HG02759 (cell line): Measurements from ENCODE around the gene RGMA.

Experiments
- ATAC-seq: cut with Tn5 transposase; IDR thresholded peaks from one replicate; pipeline ENCODE4 v1.9.1; 2021; ENCODE audit warnings: mild to moderate bottlenecking, moderate library complexity; ENCODE audit not compliant: unreplicated experiment

The RGMA gene

DNA sequence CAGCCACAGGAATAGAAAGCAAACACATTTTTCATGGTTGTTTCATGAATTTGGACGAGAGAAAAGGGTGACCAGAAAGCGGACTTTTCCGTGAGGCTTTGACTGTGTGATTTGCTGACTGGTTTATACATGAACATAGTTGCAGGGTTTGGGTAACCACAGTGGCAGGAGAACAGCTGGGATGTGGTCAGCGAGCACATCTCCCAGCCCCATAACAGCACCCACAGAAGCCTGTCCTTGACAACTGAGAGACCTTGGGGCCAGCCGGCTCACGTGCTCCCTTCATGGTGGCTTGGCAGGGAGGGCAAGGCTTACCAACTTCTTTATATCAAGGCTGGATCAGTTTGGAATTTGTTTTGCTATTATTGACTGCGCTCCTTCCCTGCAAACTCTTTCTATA is 13.2 kb upstream of the RGMA start:
- ATAC-seq = no peak

DNA sequence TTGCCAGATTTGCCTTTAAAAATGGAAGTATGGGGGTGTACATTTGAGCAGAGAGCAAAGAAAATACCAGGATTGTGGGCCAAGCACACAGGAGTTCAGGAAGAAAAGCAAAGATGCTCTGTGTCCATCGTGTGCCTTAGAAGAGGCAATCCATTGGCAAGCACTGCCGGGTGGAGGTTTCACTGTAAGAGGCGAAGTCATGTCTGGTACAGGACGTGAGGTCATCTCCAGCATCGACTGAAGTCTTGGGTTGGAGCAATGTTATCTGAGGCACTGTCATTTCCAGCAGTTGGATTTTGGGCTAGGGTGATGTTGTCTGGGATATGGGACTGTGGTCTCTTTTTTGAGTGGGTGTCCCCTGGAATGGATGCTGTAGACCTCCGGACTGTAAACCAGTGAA is 4.8 kb upstream of the RGMA start:
- ATAC-seq = no peak

DNA sequence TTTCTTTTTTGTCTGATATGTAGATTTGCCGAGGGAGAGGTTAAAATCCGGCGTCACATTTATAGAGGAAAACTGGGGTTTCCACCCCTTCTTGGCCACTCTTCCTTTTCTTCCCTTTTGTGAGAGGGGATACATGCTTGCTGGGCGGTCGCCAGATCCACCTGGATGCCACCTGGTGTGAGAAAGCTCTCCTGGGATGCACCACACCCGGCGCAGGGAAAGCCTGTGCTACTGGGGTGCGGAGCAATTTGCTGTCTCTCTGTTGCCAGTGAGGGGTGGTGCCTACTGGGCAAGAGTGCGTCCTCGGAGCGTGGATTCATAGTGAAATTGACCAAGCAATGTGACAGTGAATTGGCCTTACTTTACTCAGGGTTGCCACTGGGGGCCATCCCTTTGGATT is 2.5 kb upstream of the RGMA start:
- ATAC-seq = no peak

DNA sequence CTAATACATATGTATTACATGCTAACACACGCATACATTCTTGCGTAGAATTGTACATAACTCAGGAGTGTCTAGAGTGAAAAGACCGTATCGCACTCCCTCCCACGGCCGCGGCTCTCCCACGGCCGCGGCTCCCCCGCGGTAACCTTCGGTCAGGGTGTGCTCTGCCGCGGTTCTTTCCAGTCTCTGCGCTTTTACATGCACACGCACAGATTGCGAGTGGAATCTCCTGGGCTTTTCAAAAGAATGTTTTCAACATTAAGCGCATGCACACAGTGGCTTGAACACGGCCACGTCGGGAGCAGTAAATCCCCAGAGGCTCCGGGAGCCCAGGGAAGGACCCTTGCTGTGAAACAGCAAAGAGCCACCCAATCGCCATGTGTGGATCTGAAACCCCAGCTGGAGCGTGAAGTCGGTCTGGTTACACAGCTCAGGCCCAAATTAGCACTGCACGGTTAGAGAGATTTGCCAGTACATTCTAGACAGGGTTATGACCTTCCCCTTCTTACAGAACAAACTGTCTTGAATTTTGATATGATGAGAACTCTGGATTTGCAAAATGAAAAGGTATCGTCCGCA is 805 bp upstream of the RGMA start:
- no peak for ATAC-seq

DNA sequence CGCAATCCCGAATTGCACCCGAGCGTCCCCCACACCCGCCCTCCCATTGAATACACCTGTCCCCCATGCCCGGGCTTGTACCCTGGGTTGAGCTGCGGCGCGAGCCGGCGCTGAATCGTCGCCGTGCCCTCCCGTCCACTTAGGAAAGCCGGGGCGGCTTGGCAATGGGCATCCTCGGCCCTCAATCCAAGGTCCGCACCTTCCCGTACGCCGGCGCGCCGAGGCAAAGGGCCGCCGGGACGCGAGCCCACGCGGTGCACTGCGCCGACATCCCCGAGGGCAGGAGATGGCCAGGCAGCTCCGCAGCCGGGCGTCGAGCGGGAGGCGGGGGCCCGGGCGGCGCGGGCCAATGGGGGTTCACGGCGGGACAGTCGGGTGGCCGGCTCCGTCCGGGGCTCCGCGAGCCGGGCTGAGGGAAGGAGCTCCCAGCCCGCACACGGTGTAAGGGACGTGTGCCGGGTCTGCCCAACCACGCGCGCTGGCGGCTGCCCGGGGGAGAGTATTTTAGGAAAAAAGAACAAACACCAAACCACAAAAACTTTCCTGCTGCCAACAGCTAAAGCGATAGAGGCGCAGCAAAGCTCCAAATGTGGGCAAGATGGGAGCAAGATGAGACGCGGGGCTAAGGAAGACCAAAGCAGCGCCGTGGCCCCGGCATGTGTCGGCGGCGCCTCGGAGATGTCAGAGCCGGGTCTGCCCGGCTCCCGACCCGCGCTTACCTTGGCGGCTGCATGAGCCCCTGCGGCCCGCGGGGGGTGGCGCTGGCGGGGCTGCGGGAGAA is 621 bp downstream of the RGMA start:
- ATAC-seq = peak; percentile 32

DNA sequence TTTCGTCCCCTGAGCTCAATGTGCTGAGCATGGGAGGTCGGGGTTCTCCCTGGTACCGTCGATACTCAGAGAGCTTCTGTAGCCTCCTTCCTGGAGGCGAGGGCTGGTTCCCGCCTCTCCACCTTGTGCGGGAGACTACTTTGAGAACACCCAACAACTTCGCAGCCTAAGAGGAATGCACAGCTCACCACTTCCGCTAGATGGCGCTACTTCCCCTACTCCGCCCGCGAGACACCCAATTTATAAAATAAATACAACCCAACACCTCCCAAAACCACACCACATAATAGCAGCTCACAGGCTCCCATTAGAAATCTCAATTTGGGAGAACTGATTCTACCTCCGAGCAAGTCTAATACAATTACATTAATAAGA is 1.2 kb downstream of the RGMA start:
- peak; percentile 71 for ATAC-seq

DNA sequence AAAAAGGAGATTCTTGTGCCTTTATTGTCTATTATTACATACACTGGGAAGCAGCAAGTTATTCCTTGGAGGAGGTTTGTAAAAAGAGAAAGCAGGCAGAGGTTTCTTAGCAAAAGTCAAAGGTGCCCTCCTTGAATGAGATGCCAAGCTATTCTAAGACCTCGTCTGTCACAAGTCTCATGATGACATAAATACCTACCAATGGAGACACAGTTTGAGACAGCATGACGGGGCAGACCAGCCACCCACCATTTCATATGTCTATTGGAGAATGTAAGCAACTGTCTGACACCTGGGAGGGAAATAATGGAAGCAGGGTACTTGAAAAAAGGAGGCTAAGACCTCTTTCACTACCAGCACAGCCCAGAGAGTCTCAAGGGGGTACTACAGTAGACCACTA is 2.2 kb downstream of the RGMA start:
- ATAC-seq = no peak

DNA sequence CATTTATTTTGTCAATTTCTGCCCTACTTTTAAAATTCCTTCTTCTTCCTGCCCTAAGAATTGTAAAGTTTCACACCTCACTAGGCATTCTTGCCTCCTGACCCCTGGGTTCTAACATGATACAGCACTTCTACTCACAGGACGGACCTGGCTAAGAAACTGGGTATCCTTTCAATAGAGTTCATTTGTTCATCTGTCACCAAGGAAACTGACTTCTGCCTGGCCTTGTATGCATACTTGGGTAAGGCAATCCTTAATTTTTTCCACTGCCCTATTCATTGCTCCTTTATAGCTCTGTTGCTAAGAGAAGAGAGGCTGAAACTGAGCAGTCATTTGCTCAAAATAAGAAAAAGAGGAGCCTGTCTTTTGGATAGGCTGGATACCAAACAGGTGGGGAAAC is 3.3 kb downstream of the RGMA start:
- ATAC-seq = no peak

DNA sequence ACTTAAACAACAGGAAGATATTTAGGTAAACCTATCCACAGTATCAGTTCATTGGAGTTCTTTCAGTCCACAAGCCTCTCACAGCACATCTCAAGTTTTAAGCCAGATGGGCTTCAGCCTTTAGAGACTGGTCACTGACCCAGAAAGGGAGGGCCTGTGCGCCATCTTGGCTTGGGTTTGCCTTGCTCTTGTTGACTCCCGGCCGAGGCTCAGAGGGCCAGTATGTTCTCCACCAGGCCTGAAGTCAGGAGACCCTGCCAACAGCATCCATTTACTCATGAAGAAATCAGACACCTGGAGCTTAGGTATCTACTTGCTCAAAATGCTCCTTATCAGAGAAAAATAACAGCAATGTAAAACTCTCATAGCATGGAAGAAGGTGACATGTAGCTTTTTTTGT is 6.2 kb downstream of the RGMA start:
- ATAC-seq = no peak

DNA sequence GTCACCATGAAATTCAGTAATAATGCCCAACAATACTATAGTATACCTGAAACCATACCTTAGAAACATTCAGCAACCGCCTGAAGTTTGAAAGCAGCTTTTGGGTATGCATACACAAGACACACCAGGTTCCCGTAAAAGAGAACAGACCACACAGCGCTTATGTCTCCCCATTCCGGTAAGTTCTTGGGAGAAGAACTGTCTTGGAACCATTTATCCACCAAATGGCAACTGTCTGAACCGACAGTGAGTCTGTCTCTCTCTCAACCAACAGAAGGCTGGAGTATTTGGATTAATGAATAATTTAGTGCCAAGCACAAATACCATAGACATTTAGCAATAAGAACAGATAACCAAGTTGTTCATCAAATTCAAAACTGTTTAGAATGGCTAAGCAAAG is 7.6 kb downstream of the RGMA start:
- no peak for ATAC-seq

DNA sequence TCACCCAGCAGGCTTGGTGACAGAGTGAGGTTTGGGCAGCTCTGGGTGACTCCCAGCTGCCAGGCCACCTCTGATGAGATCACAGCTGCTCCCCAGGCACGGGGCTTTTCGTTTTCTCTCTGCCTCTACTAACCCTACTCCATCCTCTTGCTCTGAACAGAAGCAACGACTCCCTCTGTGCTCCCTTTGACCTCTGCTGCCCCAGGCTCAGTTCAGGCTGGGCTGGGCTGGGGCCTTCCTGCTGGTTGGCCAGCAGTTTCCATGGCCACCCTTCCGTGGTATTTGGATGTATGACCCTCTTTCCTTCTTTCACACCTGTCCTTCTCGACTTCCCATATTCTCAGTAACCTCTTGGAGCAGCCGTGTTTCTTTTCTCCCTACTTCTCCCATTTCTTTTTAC is 8.6 kb downstream of the RGMA start:
- ATAC-seq = no peak

DNA sequence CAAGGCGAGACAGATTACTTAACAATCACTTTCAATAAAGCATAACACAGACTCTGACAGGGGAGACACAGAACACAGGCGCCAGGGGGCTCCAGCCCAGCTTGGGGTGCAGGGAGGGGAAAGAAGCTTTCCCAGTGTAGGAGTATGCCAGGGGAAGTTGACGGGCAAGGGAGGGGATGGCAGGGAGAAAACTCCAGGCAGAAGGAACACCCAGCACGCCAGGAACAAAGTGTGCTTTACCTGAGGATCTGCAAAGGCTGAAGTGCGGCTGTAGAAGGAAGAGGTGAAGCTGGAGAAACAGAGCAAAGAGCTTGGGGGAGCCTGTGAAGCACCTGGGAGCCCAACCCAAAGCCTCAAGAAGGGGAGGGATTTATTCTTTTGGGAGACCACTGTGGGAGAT is 12.1 kb downstream of the RGMA start:
- no peak for ATAC-seq

DNA sequence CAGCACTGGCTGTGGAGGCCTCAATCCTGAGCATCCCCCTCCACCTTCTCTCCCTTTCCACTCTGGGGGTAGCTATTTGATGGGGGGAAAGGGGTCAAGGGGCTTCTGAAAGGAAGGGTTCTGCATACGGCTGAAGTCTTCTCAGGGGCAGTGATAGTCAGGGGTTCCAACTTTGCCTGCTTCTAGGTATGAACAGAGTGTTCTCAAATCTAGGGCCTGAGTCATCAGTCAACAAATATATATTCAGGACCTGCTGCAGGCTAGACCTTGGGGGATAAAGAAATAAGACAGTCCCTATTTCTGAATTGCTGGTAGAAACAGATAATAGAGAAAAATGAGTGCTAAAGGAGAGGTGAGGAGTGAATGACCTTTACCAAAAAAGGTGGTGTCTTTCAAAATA is 12.8 kb downstream of the RGMA start:
- no peak for ATAC-seq

DNA sequence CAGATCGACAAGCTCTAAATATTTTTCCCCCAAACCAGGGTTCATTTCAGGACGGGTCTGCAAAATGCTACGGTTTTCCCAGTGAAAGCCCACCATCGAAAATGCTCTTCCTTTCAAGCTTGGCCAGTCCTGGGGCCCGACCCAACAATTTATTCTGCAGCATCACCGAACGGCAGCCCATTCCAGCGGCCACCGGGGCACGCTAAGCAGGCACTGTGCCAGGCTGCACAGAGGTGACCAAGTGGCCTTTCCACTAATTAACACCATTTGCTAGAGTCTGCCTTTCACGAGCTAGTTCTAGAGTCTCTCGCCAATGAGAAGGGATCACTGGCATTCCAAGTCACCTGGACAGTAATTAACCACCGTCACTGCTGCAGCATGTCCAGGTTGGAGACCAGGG is 14.4 kb downstream of the RGMA start:
- ATAC-seq = no peak

DNA sequence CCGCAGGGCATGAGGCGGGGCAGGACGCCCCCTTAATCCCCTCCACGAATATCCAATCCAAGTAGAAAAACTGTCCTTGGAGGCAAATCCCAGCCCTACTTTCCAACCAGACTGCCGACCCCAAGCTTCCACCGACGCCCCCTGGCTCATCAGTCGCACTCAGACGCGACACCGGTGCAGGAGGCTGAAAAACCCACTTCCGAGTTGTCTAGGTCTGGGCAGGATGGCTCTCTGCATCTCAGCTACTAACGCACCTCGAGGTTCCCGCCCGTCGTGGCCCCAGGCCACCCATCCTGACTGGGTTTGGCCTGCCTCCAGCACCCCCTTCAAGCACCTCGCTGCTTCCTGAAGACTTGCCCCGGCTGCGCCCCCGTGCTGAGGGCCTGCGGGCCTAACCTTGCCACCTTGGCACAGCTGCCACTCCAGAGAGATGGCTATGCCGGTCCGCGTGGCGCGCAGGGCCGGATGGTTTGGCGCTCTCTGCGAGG is 15.5 kb downstream of the RGMA start:
- no peak for ATAC-seq

DNA sequence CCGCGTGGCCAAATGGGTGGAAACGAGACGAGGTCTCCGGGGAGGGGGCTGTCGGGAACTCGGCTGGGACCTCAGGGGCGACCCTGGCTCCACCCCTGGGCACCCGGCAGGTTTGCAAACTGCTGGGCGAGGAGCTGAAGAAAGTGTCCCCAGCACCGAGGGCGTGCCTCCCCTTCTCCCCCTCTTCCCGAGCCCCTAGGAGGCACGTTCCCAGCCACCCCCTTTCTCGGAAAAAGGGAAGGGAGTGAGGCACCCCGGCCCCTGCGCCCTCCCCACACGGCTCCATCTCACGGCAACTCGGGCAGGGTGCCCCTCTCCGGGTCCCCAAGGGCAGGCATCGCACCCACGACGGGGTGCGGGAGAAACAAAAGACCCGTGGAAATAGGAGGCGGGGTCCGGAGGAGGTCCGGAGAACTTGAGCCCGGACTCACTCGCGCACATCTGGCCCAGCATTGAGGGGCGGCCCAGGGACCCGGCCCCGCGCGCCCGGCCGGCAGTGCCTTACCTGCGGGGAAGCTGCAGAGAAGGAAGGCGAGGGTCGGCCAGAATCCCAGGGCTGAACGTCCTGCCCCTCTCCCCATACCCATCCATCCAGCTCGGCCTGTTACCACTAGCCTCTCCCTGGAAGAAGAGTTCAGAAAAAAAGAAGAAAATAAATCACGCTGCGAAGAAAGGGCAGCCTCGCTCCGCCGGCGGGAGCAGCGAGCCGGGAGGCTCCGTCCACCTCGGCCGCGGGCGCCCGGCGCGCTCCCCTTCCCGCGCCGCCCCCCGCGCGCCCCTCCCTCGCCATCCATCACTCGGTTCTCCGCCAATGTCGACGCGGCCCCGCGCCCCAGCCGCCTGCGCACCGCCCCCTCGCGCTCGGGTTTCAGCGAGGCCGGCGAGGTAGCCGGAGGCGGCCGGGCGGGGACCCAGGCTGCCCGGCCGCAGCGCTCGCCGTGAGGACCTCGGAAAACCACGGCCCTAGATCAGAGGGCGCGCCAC is 16.3 kb downstream of the RGMA start:
- ATAC-seq = no peak

DNA sequence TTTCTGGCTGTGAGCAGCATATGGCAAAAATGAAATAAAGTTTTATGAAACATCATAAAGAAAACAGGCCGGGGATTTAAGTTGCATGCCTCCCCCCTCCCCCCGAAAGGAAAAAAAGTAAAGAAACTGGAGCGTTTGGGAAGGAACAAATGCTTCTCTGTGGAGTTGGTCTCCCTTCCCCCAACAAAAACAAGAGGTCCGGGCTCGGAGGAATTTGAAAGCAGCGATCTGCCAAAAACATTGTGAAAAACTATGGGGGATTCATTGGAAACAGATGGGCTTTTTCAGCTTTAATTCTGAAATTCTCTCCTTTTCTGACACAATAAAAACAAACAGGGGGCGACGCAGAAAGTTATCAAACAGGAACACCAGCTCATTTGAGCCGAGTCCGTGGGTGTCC is 17.0 kb downstream of the RGMA start:
- ATAC-seq = no peak

DNA sequence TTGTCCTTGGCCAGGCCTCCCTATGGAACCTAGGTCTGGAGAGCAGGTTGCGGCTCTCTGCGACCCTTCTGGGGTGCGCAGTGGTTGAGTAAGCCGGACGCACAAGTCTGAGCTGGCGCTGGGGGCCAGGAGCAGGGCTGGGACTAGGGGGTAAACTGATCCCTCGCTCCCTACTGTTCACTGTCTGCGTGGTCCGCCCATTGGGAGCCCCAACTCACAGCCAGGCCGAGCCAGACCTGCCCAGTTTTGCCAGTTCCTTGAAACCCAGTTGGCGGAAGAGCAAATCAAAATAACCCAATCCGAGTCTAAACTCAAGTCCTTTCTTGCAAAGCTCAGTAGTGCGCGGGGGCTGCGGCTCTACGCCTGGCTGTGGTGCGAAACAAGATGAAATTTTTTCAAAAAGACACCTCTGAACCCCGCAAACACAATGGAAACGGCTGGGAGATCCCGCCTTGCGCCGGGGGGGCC is 17.5 kb downstream of the RGMA start:
- ATAC-seq = no peak

DNA sequence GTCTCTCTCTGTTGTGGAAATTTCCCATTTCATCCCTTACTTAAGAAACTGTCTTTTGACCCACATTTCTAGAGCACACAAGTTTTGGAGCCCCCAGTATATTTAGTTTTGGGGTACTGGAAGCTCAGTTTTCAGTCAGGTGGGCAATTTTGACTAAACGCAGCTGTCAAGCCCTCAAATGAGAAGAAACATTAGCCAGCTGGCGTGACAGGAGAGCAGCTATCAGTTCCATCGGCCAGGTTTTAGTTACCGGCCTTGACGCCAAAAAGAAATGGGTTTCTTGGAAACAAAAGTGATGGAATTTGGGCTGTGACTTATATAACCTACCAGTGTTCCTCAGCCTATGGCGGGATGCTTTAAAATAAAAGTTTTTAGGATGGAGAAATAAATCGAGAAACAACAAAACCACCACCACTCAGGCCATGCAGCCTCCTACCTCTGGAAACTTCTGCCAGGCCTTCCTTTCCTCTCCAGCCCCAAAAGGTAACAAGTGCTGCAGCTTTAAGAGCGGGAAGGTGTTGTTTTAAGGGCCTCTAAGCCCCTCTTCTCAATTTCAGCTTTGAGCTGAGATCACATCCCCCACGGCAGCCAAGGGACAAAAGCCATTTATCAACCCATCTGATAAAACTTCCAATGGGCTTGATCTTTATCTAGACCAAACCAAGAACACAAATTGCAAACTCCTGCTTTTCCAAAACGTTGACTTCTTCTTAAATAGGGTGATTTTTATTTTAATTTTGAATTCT is 18.3 kb downstream of the RGMA start:
- ATAC-seq = no peak

DNA sequence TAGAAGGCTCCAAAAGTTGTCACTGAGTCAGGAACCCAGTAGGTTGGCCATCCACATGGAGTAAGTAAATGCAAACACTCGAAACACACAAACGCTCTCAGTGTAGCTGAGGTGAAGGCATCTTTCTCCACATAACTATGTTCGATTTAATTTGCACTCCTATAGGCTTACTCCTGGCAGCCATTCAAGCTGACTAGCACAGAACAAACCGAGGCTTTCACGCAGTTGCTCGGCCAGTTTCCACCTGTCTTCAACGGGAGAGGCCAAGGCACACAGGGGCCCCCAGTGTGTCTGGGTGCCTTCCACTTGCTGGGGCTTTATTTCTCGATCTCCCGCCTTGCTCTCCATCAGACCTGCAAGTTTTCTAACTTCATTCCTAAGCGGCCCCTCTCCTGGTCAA is 18.9 kb downstream of the RGMA start:
- no peak for ATAC-seq
